ENCODE results near the gene ZPR1.
"Not testable (repeated sequence)": the region's sequence is repeated elsewhere in the genome, so short reads cannot be mapped to it uniquely, and the experiment has no call there.

Gene ZPR1

GRCh38 chr11:116762132-116762531 is 25.7 kb downstream of the ZPR1 start:
- in situ Hi-C loops (cut with HindIII; ENCODE audit: low sequenced_read_pairs), result no loop called here

DNA sequence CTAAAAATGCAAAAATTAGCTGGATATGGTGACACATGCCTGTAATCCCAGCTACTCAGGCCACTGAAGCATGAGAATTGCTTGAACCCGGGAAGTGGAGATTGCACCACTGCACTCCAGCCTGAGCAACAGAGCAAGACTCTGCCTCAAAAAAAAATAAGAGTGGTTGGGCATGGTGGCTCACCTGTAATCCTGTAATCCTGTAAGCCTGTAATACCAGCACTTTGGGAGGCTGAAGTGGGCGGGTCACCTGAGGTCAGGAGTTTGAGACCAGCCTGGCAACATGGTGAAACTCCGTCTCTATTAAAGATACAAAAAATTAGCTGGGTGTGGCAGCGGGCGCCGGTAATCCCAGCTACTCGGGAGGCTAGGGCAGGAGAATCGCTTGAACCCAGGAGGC is 31.8 kb downstream of the ZPR1 start:
- in situ Hi-C loops (cut with HindIII; ENCODE audit: low sequenced_read_pairs), result not testable (repeated sequence)

DNA sequence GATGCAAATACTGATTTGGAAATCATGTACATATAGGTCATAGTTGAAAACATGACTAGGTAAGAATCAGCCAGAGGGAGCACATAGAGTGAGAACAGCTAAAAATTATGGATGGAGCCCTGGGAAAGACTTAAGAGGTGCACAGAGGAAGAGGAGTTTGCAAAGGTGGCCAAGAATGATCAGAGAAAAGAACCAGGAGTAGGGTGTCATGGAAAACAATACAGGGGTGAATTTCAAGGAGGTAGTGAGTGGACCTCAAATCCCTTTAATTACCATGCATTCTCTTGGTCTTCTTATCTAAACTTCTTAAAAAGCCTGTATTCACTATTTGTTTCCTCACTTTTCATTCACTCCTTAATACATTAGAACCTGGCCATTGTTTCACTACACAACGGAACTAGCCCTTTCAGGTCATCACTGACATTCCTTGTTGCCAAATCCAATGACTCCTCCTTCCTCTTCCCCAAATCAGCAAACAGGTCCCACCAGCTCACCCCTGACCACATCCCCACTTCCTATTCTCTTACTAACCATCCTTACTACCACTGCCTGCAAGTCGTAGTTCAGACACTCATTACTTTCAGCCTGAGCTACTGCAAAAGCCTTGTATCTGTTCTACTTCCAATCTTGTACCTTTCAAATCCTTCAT is 37.6 kb downstream of the ZPR1 start:
- in situ Hi-C loops (cut with HindIII; ENCODE audit: low sequenced_read_pairs), result no loop called here

DNA sequence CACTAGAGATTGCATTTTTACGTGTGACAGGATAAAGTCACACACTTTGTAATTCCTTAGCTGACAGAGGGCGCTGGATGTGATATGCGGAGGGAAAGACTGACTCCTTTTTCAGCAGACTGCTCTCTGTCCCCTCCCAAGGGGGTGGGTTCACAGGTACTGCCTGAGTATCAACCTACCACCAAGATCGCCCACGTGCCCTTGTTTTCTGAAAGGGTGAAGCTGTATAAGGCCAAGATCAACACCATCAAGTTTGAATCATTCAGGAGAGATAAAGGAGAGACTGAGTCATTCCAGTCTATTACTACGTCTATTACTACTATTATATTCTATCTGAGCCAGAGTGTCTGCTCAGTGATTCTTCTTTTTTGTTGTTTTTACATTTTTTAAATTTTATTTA is 45.7 kb downstream of the ZPR1 start:
- in situ Hi-C loops (cut with HindIII; ENCODE audit: low sequenced_read_pairs), result no loop called here

GRCh38 chr11:116740741-116741140 is 47.1 kb downstream of the ZPR1 start:
- in situ Hi-C loops (cut with HindIII; ENCODE audit: low sequenced_read_pairs), result no loop called here

DNA sequence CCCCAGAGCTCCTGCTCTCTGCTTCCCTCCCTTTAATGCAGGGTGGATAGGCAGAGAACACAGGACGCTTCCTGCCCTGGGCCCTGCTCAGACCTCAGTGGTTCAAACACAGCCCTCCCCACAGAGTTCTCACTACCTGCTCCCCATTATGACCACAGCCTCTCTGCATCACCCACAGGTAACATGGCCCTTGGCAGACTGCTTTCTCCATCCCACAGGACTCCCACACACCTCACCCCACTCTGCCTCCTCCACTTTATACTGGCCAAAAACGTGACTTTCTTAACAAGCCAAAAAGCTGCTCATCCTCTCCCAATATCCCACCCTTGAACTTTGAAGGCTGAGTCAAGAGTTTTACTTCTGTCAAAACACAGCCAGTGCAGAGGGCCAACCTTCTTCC is 48.8 kb downstream of the ZPR1 start:
- in situ Hi-C loops (cut with HindIII; ENCODE audit: low sequenced_read_pairs), result no loop called here

- in situ Hi-C loops (cut with HindIII; ENCODE audit: low sequenced_read_pairs), result no loop called here
Observed at GRCh38 chr11:116736763-116737162, 51.1 kb downstream of the ZPR1 start.

DNA sequence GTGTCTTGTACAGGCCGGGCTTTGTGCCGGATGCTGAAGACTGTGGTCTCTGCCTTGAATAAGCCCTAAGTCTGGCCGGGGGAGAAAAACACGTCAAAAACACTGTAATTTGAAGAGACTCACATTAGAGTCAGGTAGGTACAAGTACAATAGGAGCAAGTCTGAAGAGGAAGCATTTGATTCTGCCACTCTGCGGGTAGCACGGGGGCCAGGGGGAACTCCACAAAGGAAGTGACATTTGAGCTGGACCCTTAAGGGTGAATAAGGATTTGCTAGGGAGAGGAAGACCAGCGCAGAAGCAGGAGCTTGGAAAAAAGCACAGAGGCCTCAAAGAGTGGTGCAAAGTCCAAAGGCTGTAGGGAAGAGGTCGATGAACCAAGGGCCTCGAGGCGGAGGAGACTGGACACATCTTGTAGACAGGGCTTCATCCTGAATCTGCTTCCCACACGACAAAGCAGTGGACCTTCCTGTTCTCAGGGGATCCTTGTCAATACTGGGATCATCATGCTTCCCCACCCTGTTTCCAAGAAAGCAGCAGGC is 53.8 kb downstream of the ZPR1 start:
- in situ Hi-C loops (cut with HindIII; ENCODE audit: low sequenced_read_pairs), result no loop called here

DNA sequence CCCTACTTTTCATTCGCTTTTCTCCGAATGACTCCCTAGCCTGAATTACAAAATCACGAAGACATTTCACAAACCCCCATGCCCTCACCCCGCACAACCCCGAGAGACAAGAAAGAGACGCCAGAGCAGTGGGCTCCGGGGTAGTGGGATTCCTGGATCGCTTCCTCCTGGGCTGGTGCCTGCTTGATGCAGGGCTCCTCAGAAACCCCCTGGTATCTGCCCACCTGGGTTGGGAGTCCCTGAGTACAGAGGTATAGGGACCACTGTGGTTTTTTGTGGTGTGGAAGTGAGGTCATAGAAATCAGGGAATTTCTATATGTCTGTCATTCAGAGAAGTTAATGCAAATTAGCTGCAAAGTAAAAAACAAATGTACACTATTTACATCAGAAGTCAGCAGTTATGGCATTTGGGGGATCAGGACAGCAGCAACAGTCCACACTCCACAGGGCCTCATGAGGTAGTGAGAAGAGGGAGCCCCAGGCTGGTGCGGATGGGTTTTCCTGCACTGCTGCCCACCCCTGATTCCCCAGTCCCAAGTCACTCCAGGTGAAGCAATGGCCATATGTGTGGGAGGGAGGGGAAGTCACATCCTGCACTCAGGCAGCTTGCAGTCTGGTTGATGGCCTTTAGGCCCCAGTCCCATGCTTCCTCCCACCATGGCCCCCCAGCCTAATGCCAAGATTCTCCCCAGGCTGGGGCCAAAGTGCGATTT is 54.6 kb downstream of the ZPR1 start:
- in situ Hi-C loops (cut with HindIII; ENCODE audit: low sequenced_read_pairs), result no loop called here

GRCh38 chr11:116732271-116733042 is 55.4 kb downstream of the ZPR1 start:
- in situ Hi-C loops (cut with HindIII; ENCODE audit: low sequenced_read_pairs), result no loop called here

DNA sequence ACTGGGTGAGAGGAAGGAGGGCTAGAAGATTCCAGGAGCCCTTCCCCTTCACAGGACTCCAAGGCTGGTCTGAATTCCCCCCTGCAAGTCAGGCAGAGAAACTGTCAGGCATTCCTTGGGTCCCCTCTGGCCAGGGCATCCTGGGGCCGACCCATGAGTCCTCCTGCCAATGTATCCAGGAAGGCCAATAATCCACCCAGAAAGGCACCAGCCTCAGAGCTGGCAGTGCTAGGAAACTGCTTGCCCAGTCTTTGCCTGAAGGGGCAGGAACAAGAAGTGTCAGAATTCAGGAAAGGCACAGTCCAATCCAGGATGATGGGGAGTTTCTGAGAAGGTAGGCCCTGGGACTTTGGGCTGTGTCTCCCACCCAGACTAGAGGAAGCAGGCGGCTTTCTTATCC is 56.0 kb downstream of the ZPR1 start:
- in situ Hi-C loops (cut with HindIII; ENCODE audit: low sequenced_read_pairs), result no loop called here

- in situ Hi-C loops (cut with HindIII; ENCODE audit: low sequenced_read_pairs), result no loop called here
Observed at GRCh38 chr11:116731097-116731761, 56.6 kb downstream of the ZPR1 start.

DNA sequence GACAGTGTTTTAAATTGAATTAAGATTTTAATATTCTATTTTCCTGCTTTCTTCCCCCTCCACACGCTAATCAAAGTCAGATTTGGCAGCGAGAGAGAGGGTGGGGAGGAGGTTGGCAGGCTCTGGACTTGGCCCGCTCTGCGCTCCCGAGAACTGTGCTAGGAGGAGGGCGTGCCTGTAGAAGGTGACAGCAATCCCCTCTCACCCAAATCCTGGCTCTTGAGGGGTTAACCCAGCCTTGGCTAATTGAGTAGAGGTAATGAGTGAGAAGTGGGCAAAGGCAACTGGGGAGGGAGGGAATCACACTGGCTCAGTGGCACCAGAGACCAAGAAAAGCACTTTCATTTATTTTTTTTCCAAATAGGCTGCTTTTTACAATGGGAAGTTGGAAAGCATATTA is 57.2 kb downstream of the ZPR1 start:
- in situ Hi-C loops (cut with HindIII; ENCODE audit: low sequenced_read_pairs), result no loop called here

- in situ Hi-C loops (cut with HindIII; ENCODE audit: low sequenced_read_pairs), result no loop called here
Observed at GRCh38 chr11:116730241-116730561, 57.6 kb downstream of the ZPR1 start.

DNA sequence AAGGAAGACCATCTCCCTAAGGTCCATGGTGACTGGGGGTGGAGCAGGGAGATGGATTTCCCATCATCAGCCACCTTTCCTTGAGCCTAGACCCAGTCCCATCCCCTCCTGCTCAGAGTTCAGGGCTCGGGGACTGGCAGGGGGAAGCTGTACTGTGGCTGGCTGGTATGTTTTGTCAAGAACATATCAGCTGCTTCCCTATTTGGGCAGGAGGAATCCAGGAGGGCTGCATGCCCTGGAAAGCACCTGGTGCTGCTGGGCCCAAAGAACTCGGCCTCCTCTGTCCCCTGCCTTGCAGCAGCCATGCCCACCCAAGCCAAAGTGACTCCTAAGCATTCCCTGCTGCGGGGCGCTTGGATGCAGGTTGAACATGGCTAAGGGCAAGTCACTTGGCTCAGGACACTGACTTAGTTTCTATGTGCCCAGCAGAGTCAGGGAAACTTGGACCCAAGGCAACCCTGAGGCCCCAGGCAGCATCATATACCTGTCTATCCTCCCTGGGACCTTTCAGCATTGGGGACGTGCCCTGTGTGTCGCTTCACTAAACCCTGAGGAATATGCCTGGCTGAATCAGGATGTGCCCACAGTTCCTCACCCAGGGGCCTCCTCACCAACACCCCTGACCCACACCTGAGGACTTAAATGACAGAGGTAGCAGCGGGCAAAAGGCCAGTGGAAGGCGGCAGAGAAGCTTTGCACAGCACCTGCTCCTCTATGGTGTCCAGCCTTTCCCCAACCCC is 58.2 kb downstream of the ZPR1 start:
- in situ Hi-C loops (cut with HindIII; ENCODE audit: low sequenced_read_pairs), result no loop called here

- in situ Hi-C loops (cut with HindIII; ENCODE audit: low sequenced_read_pairs), result no loop called here
Observed at GRCh38 chr11:116727990-116728389, 59.8 kb downstream of the ZPR1 start.

DNA sequence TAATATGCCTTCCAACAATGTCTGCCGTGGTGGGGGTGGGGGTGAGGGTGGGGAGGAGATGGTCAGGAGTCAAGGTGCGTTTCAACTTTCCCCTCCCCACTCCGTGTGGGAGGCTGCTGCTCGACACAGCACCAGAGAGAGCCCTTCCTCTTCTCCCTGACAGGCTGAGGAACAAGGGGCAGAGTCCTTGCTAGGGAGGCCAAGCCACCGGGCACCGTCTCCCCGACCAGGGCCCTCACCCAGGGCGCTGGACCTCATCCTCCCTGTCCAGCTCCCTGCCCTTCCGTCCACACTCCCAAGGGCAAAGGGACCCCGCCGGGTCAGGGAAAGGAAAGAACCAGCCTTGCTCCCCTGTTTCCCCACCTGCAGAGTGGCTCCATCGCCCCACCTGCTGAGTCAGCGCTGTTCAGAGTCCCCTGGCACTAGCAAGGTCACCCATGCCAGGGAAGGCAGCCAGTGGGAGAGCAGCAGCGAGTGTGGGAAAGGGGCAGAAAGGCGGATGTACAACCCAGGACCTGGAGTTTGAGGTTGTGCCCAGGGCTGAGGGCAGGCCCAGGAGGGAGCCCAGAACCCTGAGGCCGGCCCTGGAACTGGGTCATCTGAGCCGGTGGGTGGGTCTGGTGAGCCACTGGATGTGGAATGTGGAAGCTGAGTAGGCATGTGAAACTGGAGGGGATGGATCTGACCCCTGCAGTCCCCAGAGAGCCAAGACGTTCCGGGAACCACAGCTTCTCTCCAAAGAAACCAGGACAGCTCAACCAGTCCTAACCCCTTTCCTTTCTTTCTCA is 62.2 kb downstream of the ZPR1 start:
- in situ Hi-C loops (cut with HindIII; ENCODE audit: low sequenced_read_pairs), result no loop called here

GRCh38 chr11:116724813-116725212 is 63.0 kb downstream of the ZPR1 start:
- in situ Hi-C loops (cut with HindIII; ENCODE audit: low sequenced_read_pairs), result no loop called here

All from endothelial cell of hepatic sinusoid (primary cell).